Adipocyte (in vitro differentiated cells): Measurements from ENCODE around the gene TIMM17A.
"Not testable (repeated sequence)": the region's sequence is repeated elsewhere in the genome, so short reads cannot be mapped to it uniquely, and the experiment has no call there.

Experiments used
- DNase-seq: peaks from one replicate; pipeline ENCODE4 v3.0.0-alpha.2; 2015; ENCODE audit warnings: low read depth
- H3K27me3 ChIP-seq: replicated peaks from 2 replicates; pipeline ENCODE4 v1.7.0; 2013; ENCODE audit warnings: mild to moderate bottlenecking, low read length, moderate library complexity; ENCODE audit not compliant: control insufficient read depth, insufficient read depth
- H3K36me3 ChIP-seq: 2 replicates; pipeline ENCODE4 v1.7.0; 2013; ENCODE audit warnings: low read length, mild to moderate bottlenecking, moderate library complexity; ENCODE audit not compliant: control insufficient read depth, insufficient read depth, severe bottlenecking
- H3K4me1 ChIP-seq: 2 replicates; pipeline ENCODE4 v1.7.0; 2013; ENCODE audit warnings: mild to moderate bottlenecking, low read length, moderate library complexity; ENCODE audit not compliant: control insufficient read depth, insufficient read depth
- H3K4me3 ChIP-seq: 2 replicates; pipeline ENCODE4 v1.7.0; 2013; ENCODE audit warnings: mild to moderate bottlenecking, low read length, moderate library complexity
- H3K9ac ChIP-seq: 2 replicates; pipeline ENCODE4 v1.7.0; 2013; ENCODE audit warnings: mild to moderate bottlenecking, low read length, moderate library complexity
- H3K9me3 ChIP-seq: 2 replicates; pipeline ENCODE4 v1.7.0; 2013; ENCODE audit warnings: mild to moderate bottlenecking, low read length, moderate library complexity; ENCODE audit not compliant: control insufficient read depth

TIMM17A gene

GRCh38 chr1:202016811-202017748 is 61.8 kb downstream of the TIMM17A start:
- no peak overlapping the region for H3K4me3 ChIP-seq
- no peak for DNase-seq
- no peaks in the 10 kb centered on the region for H3K4me1 ChIP-seq

GRCh38 chr1:202017749-202018467 is 62.6 kb downstream of the TIMM17A start:
- Histone ChIP-seq H3K9me3 (no peaks in the 10 kb centered on the region), H3K27me3 (peaks cover 3% of the 10 kb centered on the region), H3K4me1 (no peaks in the 10 kb centered on the region), H3K36me3 (no peaks in the 10 kb centered on the region), H3K4me3 (no peak overlapping the region), H3K9ac (no peak overlapping the region)
- no peak for DNase-seq

More at GRCh38 chr1:202016811-202017748, 61.8 kb downstream of the TIMM17A start:
- Histone ChIP-seq H3K9ac (no peak overlapping the region), H3K9me3 (no peaks in the 10 kb centered on the region), H3K36me3 (no peaks in the 10 kb centered on the region), H3K27me3 (peaks cover 3% of the 10 kb centered on the region)

- Histone ChIP-seq H3K9me3 (no peaks in the 10 kb centered on the region), H3K4me1 (no peaks in the 10 kb centered on the region), H3K4me3 (no peak overlapping the region), H3K9ac (no peak overlapping the region), H3K27me3 (peaks cover 3% of the 10 kb centered on the region), H3K36me3 (no peaks in the 10 kb centered on the region)
- no peak for DNase-seq
These were observed 63.3 kb downstream of the TIMM17A start for GRCh38 chr1:202018468-202019234.

GRCh38 chr1:202019235-202019558 is 63.9 kb downstream of the TIMM17A start:
- H3K9me3 ChIP-seq, H3K9ac ChIP-seq, DNase-seq, H3K27me3 ChIP-seq, H3K4me1 ChIP-seq, H3K36me3 ChIP-seq, H3K4me3 ChIP-seq: not testable (repeated sequence)
